HG03354 (cell line): ENCODE data around the gene RAB1A.

Experiments used
- ATAC-seq: cut with Tn5 transposase; IDR thresholded peaks from one replicate; pipeline ENCODE4 v1.9.1; 2021; ENCODE audit warnings: mild to moderate bottlenecking; ENCODE audit not compliant: unreplicated experiment, poor library complexity, severe bottlenecking

Gene RAB1A

GRCh38 chr2:65064728-65065552 lies 65.0 kb downstream of the RAB1A start:
- ATAC-seq: peak; percentile 90

GRCh38 chr2:65062843-65063825 lies 66.8 kb downstream of the RAB1A start:
- ATAC-seq: no peak

GRCh38 chr2:65061910-65062339 lies 68.0 kb downstream of the RAB1A start:
- no peak for ATAC-seq

- no peak for ATAC-seq
Observed at GRCh38 chr2:65061146-65061909, 68.6 kb downstream of the RAB1A start.

- no peak for ATAC-seq
Observed at GRCh38 chr2:65059071-65059470, 70.8 kb downstream of the RAB1A start.

- peak; percentile 21 for ATAC-seq
Observed at GRCh38 chr2:65057391-65058052, 72.4 kb downstream of the RAB1A start.

- ATAC-seq: no peak
Observed at GRCh38 chr2:65057054-65057375, 72.9 kb downstream of the RAB1A start.

GRCh38 chr2:65056215-65057053 lies 73.5 kb downstream of the RAB1A start, which contains the start of gene CEP68:
Gene CEP68 (plus strand): TSS chr2:65056416. CDS start chr2:65069445, 13,029 bp downstream.
- ATAC-seq: peak; percentile 86

GRCh38 chr2:65055422-65056214 lies 74.3 kb downstream of the RAB1A start:
- ATAC-seq: peak; percentile 44

GRCh38 chr2:65054749-65055421 lies 75.0 kb downstream of the RAB1A start:
- ATAC-seq: no peak

GRCh38 chr2:65053199-65053598 lies 76.7 kb downstream of the RAB1A start:
- peak; percentile 59 for ATAC-seq

- ATAC-seq: no peak
Observed at GRCh38 chr2:65050931-65051330, 79.0 kb downstream of the RAB1A start.

- no peak for ATAC-seq
Observed at GRCh38 chr2:65049010-65049639, 80.8 kb downstream of the RAB1A start.

- no peak for ATAC-seq
Observed at GRCh38 chr2:65046633-65047407, 83.1 kb downstream of the RAB1A start.

GRCh38 chr2:65045651-65046050 lies 84.3 kb downstream of the RAB1A start:
- no peak for ATAC-seq

GRCh38 chr2:65044097-65044735 lies 85.7 kb downstream of the RAB1A start:
- no peak for ATAC-seq
